Stimulated activated CD8-positive, alpha-beta memory T cell treated with anti-CD3 and anti-CD28 coated beads, Interleukin-12 subunit alpha, Interleukin-12 subunit beta, amount 100 ng/mL, for 1 hour (primary cell): Measurements from ENCODE around the gene ILKAP.

Experiments used
- DNase-seq: peaks from one replicate; pipeline ENCODE4 v3.0.0-alpha.2; 2020; ENCODE audit warnings: low read depth

ILKAP gene

GRCh38 chr2:238166391-238167343, 36.8 kb downstream of the ILKAP start:
- DNase-seq, result no peak

- DNase-seq, result no peak
Observed at GRCh38 chr2:238165288-238165921, 38.1 kb downstream of the ILKAP start.

GRCh38 chr2:238164906-238165287, 38.6 kb downstream of the ILKAP start:
- no peak for DNase-seq

- no peak for DNase-seq
Observed at GRCh38 chr2:238163481-238164198, 39.9 kb downstream of the ILKAP start.

GRCh38 chr2:238162846-238163441, 40.6 kb downstream of the ILKAP start:
- DNase-seq, result no peak

- DNase-seq, result no peak
Observed at GRCh38 chr2:238162251-238162845, 41.1 kb downstream of the ILKAP start.

- no peak for DNase-seq
Observed at GRCh38 chr2:238161291-238162051, 42.0 kb downstream of the ILKAP start.

GRCh38 chr2:238160206-238161129, 43.0 kb downstream of the ILKAP start:
- DNase-seq, result no peak

- no peak for DNase-seq
Observed at GRCh38 chr2:238159661-238160205, 43.8 kb downstream of the ILKAP start.

GRCh38 chr2:238159071-238159539, 44.4 kb downstream of the ILKAP start:
- no peak for DNase-seq

GRCh38 chr2:238158509-238159070, 44.9 kb downstream of the ILKAP start, which contains the start of gene ERFE:
TSS of gene ERFE (plus strand) at chr2:238158970. CDS start at chr2:238159008, 38 bp downstream.
- DNase-seq, result no peak

- no peak for DNase-seq
Observed at GRCh38 chr2:238158018-238158508, 45.4 kb downstream of the ILKAP start.

GRCh38 chr2:238157506-238158017, 45.9 kb downstream of the ILKAP start:
- no peak for DNase-seq

- DNase-seq, result no peak
Observed at GRCh38 chr2:238155761-238156694, 47.5 kb downstream of the ILKAP start.

- DNase-seq, result no peak
Observed at GRCh38 chr2:238155051-238155760, 48.3 kb downstream of the ILKAP start.

- DNase-seq, result no peak
Observed at GRCh38 chr2:238154570-238154969, 48.9 kb downstream of the ILKAP start.
